ENCODE data around the gene TASP1. TPM values are rescaled to one million over a fixed set of nuclear protein-coding genes. Genes with fewer than 3 reads are reported as not detected.
"Not testable (repeated sequence)": the region's sequence is repeated elsewhere in the genome, so short reads cannot be mapped to it uniquely, and the experiment has no call there.

Gene TASP1
- total and polyA plus RNA-seq, 4 donors = 2.5 to 10.0 (median 4.7) TPM

GRCh38 chr20:13384132-13384531 lies 254.6 kb downstream of the TASP1 start:
- TF ChIP-seq RAD21 (IDR thresholded peaks at IDR 0.05) = no peak
- no peak for TF ChIP-seq SP1 (IDR thresholded peaks at IDR 0.05)
- TF ChIP-seq JUND (IDR thresholded peaks at IDR 0.05) = no peak
- TF ChIP-seq CTCF (IDR thresholded peaks at IDR 0.05; ENCODE audit: low read depth, low read length, missing input control) = no peak
- TF ChIP-seq MAX (IDR thresholded peaks at IDR 0.05) = no peak
- TF ChIP-seq EGR1 (IDR thresholded peaks at IDR 0.05; ENCODE audit: low read depth in 2 of 2) = no peak
- no peak for TF ChIP-seq TAF1 (conservative IDR thresholded peaks at IDR 0.05)
- TF ChIP-seq RXRA (IDR thresholded peaks at IDR 0.05) = no peak
- TF ChIP-seq YY1 (IDR thresholded peaks at IDR 0.05) = no peak
- TF ChIP-seq ZBTB33 (IDR thresholded peaks at IDR 0.05) = no peak
- TF ChIP-seq ATF3 (IDR thresholded peaks at IDR 0.05) = no peak
- TF ChIP-seq NR2F2 (IDR thresholded peaks at IDR 0.05) = no peak
- no peak for TF ChIP-seq FOXA2 (IDR thresholded peaks at IDR 0.05)
- no peak for TF ChIP-seq HNF4A (conservative IDR thresholded peaks at IDR 0.05)
- Histone ChIP-seq H3K36me3 (ENCODE audit: control insufficient read depth in 4 of 4, insufficient read depth in 3 of 4, low read depth in 1 of 4, low read length in 3 of 4) (peaks cover 0 to 4% (median 0%) of the 10 kb centered on the region in 4 donors), H3K4me3 (ENCODE audit: low read depth in 1 of 3, low read length in 3 of 3) (no peak overlapping the region), H3K9ac (ENCODE audit: low read depth in 1 of 2, low read length in 2 of 2) (no peak overlapping the region), H3K27ac (ENCODE audit: low read depth in 1 of 2, low read length in 2 of 2) (no peak overlapping the region), H3K4me1 (ENCODE audit: control insufficient read depth in 4 of 4, insufficient read depth in 4 of 4, low read length in 3 of 4) (no peaks in the 10 kb centered on the region), H3K9me3 (ENCODE audit: control insufficient read depth in 4 of 4, low read length in 3 of 4) (peaks cover 0 to 7% (median 0%) of the 10 kb centered on the region in 4 donors), H3K27me3 (ENCODE audit: control insufficient read depth in 4 of 4, insufficient read depth in 4 of 4, low read length in 3 of 4) (no peaks in the 10 kb centered on the region)
- 96% methylated on average over 2 of the region's 2 CpGs for WGBS
- no peak for DNase-seq (ENCODE audit: low spot score)

- H3K9ac ChIP-seq (ENCODE audit: low read depth in 1 of 2, low read length in 2 of 2) = no peak overlapping the region
- H3K9me3 ChIP-seq (ENCODE audit: control insufficient read depth in 4 of 4, low read length in 3 of 4) = peaks cover 0 to 7% (median 0%) of the 10 kb centered on the region in 4 donors
- H3K4me3 ChIP-seq (ENCODE audit: low read depth in 1 of 3, low read length in 3 of 3) = no peak overlapping the region
- TF ChIP-seq HNF4G (IDR thresholded peaks at IDR 0.05) (no peak), SP1 (IDR thresholded peaks at IDR 0.05) (no peak)
- H3K27ac ChIP-seq (ENCODE audit: low read depth in 1 of 2, low read length in 2 of 2) = no peak overlapping the region
- H3K36me3 ChIP-seq (ENCODE audit: control insufficient read depth in 4 of 4, insufficient read depth in 3 of 4, low read depth in 1 of 4, low read length in 3 of 4) = no peaks in the 10 kb centered on the region
- DNase-seq (ENCODE audit: low spot score) = no peak
- no peaks in the 10 kb centered on the region for H3K4me1 ChIP-seq (ENCODE audit: control insufficient read depth in 4 of 4, insufficient read depth in 4 of 4, low read length in 3 of 4)
- no peaks in the 10 kb centered on the region for H3K27me3 ChIP-seq (ENCODE audit: control insufficient read depth in 4 of 4, insufficient read depth in 4 of 4, low read length in 3 of 4)
- 88% methylated on average over 3 of the region's 3 CpGs for WGBS
These were observed 255.9 kb downstream of the TASP1 start for GRCh38 chr20:13382786-13383185.

GRCh38 chr20:13380497-13381229 lies 258.1 kb downstream of the TASP1 start:
- H3K36me3 ChIP-seq (ENCODE audit: control insufficient read depth in 4 of 4, insufficient read depth in 3 of 4, low read depth in 1 of 4, low read length in 3 of 4); H3K9me3 ChIP-seq (ENCODE audit: control insufficient read depth in 4 of 4, low read length in 3 of 4); H3K27ac ChIP-seq (ENCODE audit: low read depth in 1 of 2, low read length in 2 of 2); H3K4me1 ChIP-seq (ENCODE audit: control insufficient read depth in 4 of 4, insufficient read depth in 4 of 4, low read length in 3 of 4); H3K27me3 ChIP-seq (ENCODE audit: control insufficient read depth in 4 of 4, insufficient read depth in 4 of 4, low read length in 3 of 4); H3K4me3 ChIP-seq (ENCODE audit: low read depth in 1 of 3, low read length in 3 of 3); DNase-seq (ENCODE audit: low spot score); H3K9ac ChIP-seq (ENCODE audit: low read depth in 1 of 2, low read length in 2 of 2): not testable (repeated sequence)
- 92% methylated on average over 11 of the region's 11 CpGs for WGBS
